MG63 (cell line): ENCODE results near the gene ADAMTS3. TPM values are rescaled to one million over a fixed set of nuclear protein-coding genes. Genes with fewer than 3 reads are reported as not detected.

Experiments used
- DNase-seq: peaks from one replicate; pipeline ENCODE4 v3.0.0-alpha.2; 2020
- H3K27me3 ChIP-seq: fragments of 250-450 bp; sonication (Bioruptor Pico); 2 replicates; pipeline ENCODE4 v1.5.1; 2020; ENCODE audit warnings: mild to moderate bottlenecking, moderate library complexity
- H3K36me3 ChIP-seq: fragments of 250-450 bp; sonication (Bioruptor Pico); 2 replicates; pipeline ENCODE4 v1.5.1; 2020; ENCODE audit warnings: mild to moderate bottlenecking, moderate library complexity
- H3K4me3 ChIP-seq: fragments of 250-450 bp; sonication (Bioruptor Pico); 2 replicates; pipeline ENCODE4 v1.5.1; 2020; ENCODE audit warnings: mild to moderate bottlenecking, moderate library complexity
- H3K9me3 ChIP-seq: fragments of 250-450 bp; sonication (Bioruptor Pico); 2 replicates; pipeline ENCODE4 v1.5.1; 2020; ENCODE audit warnings: mild to moderate bottlenecking, moderate library complexity
- total RNA-seq: library from RNA; depleted of rRNA; stranded (reverse); fragments of >200 nt; shearing (Covaris generic); gene quantifications from 2 replicates; pipeline ENCODE4 v1.2.3, GENCODE V29; 2014; ENCODE audit warnings: low replicate concordance

ADAMTS3 gene
- total RNA-seq, 1 experiment from 2014 or later: 7.1 TPM

- Histone ChIP-seq H3K27me3 (no peaks in the 10 kb centered on the region), H3K9me3 (no peaks in the 10 kb centered on the region), H3K36me3 (no peaks in the 10 kb centered on the region), H3K4me3 (no peak overlapping the region)
- DNase-seq: no peak
Observed at GRCh38 chr4:72239487-72240116, 329.4 kb downstream of the ADAMTS3 start.
